ENCODE results near the gene PLEKHH1.

Gene PLEKHH1

DNA sequence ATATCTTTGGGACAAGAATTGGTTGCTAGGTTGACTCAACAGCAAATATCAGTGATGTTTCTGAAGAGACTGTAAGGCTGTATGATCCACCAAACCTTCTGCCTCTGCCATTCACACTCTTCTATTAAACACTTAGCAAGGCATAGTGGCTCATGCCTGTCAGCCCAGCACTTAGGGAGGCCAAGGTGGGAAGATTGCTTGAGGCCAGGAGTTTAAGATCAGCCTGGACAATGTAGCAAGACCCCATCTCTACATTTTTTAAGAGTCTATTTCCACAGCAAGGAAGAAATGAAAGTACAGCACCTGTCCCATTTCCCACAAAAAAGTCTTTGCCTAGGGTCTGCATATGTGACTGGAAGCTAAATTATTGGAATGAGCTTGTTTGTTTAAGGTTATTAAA is 94.4 kb downstream of the PLEKHH1 start:
- H3K4me2 ChIP-seq (ENCODE audit: low read length) = no peak overlapping the region
- H3K9me2 ChIP-seq (replicated peaks; ENCODE audit: control insufficient read depth, low read length) = no peaks in the 10 kb centered on the region
- H3K27me3 ChIP-seq (ENCODE audit: control insufficient read depth, low read length) = 0 out of 2 replicates have a peak, but pooled peaks cover 2% of the 10 kb centered on the region
- H3K79me2 ChIP-seq (ENCODE audit: control insufficient read depth, low read length) = no peaks in the 10 kb centered on the region
- no peaks in the 10 kb centered on the region for H3K9me3 ChIP-seq (ENCODE audit: control insufficient read depth, insufficient read depth, low read length)
- peaks cover 4% of the 10 kb centered on the region for H3K4me1 ChIP-seq (ENCODE audit: control insufficient read depth, low read length)
- H4K20me1 ChIP-seq (ENCODE audit: control insufficient read depth, insufficient read depth, low read depth, low read length) = no peaks in the 10 kb centered on the region
- H3F3A ChIP-seq (ENCODE audit: control insufficient read depth, insufficient read depth) = no peaks in the 10 kb centered on the region
- TF ChIP-seq EZH2phosphoT487 (IDR thresholded peaks at IDR 0.05; ENCODE audit: borderline replicate concordance, low read length) (no peak), CTCF (IDR thresholded peaks at IDR 0.05; ENCODE audit: low read depth, low read length, poor library complexity, severe bottlenecking) (no peak)
- no peak overlapping the region for H3K27ac ChIP-seq (ENCODE audit: low read depth, low read length)
- no peak overlapping the region for H3K4me3 ChIP-seq (ENCODE audit: low read length)
- H3K36me3 ChIP-seq (ENCODE audit: control insufficient read depth, low read length) = no peaks in the 10 kb centered on the region

DNA sequence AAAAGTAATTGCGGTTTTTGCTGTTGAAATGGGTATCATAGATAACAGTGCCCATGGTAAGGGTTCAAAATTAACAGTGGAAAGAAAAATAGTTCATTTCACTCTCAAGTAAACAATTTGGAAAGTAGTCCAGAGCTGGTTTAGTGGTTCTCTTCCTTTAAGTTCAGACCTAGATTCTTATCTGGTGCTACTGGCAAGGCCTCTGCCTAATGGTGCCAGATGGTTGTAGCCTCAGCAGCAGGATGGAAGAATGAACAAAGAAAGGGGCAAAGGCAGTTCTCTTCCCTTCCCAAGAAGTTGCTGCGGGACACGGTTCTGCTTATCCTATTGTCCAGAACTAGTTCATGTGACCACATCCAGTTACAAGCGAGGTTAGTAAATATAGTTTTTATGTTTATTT is 97.1 kb downstream of the PLEKHH1 start:
- Histone ChIP-seq H3K27me3 (ENCODE audit: control insufficient read depth, low read length) (0 out of 2 replicates have a peak, but pooled peaks cover 2% of the 10 kb centered on the region), H3K27ac (ENCODE audit: low read depth, low read length) (no peak overlapping the region), H3K4me2 (ENCODE audit: low read length) (no peak overlapping the region), H3K79me2 (ENCODE audit: control insufficient read depth, low read length) (no peaks in the 10 kb centered on the region), H3K36me3 (ENCODE audit: control insufficient read depth, low read length) (no peaks in the 10 kb centered on the region), H3K9me2 (replicated peaks; ENCODE audit: control insufficient read depth, low read length) (no peaks in the 10 kb centered on the region), H3F3A (ENCODE audit: control insufficient read depth, insufficient read depth) (no peaks in the 10 kb centered on the region), H4K20me1 (ENCODE audit: control insufficient read depth, insufficient read depth, low read depth, low read length) (no peaks in the 10 kb centered on the region), H3K9me3 (ENCODE audit: control insufficient read depth, insufficient read depth, low read length) (no peaks in the 10 kb centered on the region), H3K4me1 (ENCODE audit: control insufficient read depth, low read length) (no peaks in the 10 kb centered on the region), H3K4me3 (ENCODE audit: low read length) (no peak overlapping the region)
- TF ChIP-seq CTCF (IDR thresholded peaks at IDR 0.05; ENCODE audit: low read depth, low read length, poor library complexity, severe bottlenecking) (no peak), EZH2phosphoT487 (IDR thresholded peaks at IDR 0.05; ENCODE audit: borderline replicate concordance, low read length) (no peak)

DNA sequence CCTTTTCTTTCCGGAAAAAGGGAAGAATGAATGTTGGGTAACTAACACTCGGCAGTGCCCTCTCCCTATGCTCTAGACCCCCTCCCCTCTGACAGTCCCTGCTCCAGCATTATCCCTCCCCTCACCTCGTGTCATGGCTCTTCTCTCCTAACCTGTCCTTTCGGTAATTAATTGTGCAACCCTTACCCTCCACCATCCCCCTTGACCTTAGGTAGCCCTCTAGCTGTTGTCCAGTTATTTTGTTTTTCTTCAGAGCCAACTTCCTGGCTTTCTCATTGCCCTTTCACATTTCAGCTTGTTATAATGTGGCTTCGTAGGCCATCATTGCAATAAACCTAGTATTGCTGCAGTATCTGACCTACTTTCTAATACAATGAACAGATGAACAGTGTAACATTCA is 97.8 kb downstream of the PLEKHH1 start:
- no peak overlapping the region for H3K27ac ChIP-seq (ENCODE audit: low read depth, low read length)
- H3F3A ChIP-seq (ENCODE audit: control insufficient read depth, insufficient read depth) = no peaks in the 10 kb centered on the region
- H3K4me1 ChIP-seq (ENCODE audit: control insufficient read depth, low read length) = peaks cover 1% of the 10 kb centered on the region
- H3K27me3 ChIP-seq (ENCODE audit: control insufficient read depth, low read length) = 0 out of 2 replicates have a peak, but pooled peaks cover 2% of the 10 kb centered on the region
- no peaks in the 10 kb centered on the region for H3K79me2 ChIP-seq (ENCODE audit: control insufficient read depth, low read length)
- no peaks in the 10 kb centered on the region for H3K9me3 ChIP-seq (ENCODE audit: control insufficient read depth, insufficient read depth, low read length)
- no peaks in the 10 kb centered on the region for H3K9me2 ChIP-seq (replicated peaks; ENCODE audit: control insufficient read depth, low read length)
- TF ChIP-seq EZH2phosphoT487 (IDR thresholded peaks at IDR 0.05; ENCODE audit: borderline replicate concordance, low read length) (no peak), CTCF (IDR thresholded peaks at IDR 0.05; ENCODE audit: low read depth, low read length, poor library complexity, severe bottlenecking) (no peak)
- H3K4me3 ChIP-seq (ENCODE audit: low read length) = no peak overlapping the region
- H4K20me1 ChIP-seq (ENCODE audit: control insufficient read depth, insufficient read depth, low read depth, low read length) = no peaks in the 10 kb centered on the region
- H3K4me2 ChIP-seq (ENCODE audit: low read length) = no peak overlapping the region
- H3K36me3 ChIP-seq (ENCODE audit: control insufficient read depth, low read length) = no peaks in the 10 kb centered on the region

Data from DOHH2 (cell line).